HFF-Myc (cell line): ENCODE measurements around the gene CYP27C1.

ENCODE experiments used
- DNase-seq: peaks from one replicate; pipeline ENCODE4 v3.0.0-alpha.2; 2011; ENCODE audit warnings: low read depth; ENCODE audit errors: extremely low read depth
- H3K4me3 ChIP-seq: replicated peaks from 2 replicates; pipeline ENCODE4 v1.5.1; 2011; ENCODE audit warnings: low read depth, mild to moderate bottlenecking, control low read depth, low read length
- CTCF ChIP-seq: IDR thresholded peaks from 2 replicates; pipeline ENCODE4 v1.5.1; 2012; ENCODE audit warnings: mild to moderate bottlenecking, low read depth, low read length, control low read depth; ENCODE audit errors: missing control alignments

The CYP27C1 gene

GRCh38 chr2:127175041-127175721 is 44.9 kb downstream of the CYP27C1 start:
- H3K4me3 ChIP-seq = no peak overlapping the region
- no peak for TF ChIP-seq CTCF
- no peak for DNase-seq

- H3K4me3 ChIP-seq = no peak overlapping the region
- no peak for DNase-seq
- no peak for TF ChIP-seq CTCF
Observed at GRCh38 chr2:127174640-127175039, 45.5 kb downstream of the CYP27C1 start.

GRCh38 chr2:127174136-127174535 is 46.0 kb downstream of the CYP27C1 start:
- TF ChIP-seq CTCF = peak; percentile 41
- H3K4me3 ChIP-seq = no peak overlapping the region
- DNase-seq = no peak

- no peak overlapping the region for H3K4me3 ChIP-seq
- no peak for DNase-seq
- no peak for TF ChIP-seq CTCF
Observed at GRCh38 chr2:127173057-127173456, 47.0 kb downstream of the CYP27C1 start.

GRCh38 chr2:127172306-127172705 is 47.8 kb downstream of the CYP27C1 start:
- H3K4me3 ChIP-seq = no peak overlapping the region
- no peak for TF ChIP-seq CTCF
- no peak for DNase-seq

GRCh38 chr2:127170452-127171197 is 49.5 kb downstream of the CYP27C1 start:
- no peak for TF ChIP-seq CTCF

More at GRCh38 chr2:127170452-127171197, 49.5 kb downstream of the CYP27C1 start:
- DNase-seq = no peak
- no peak overlapping the region for H3K4me3 ChIP-seq
